ENCODE results near the gene BIRC6.
"Not testable (repeated sequence)": the region's sequence is repeated elsewhere in the genome, so short reads cannot be mapped to it uniquely, and the experiment has no call there.

BIRC6 gene

GRCh38 chr2:32453242-32454062, 96.6 kb downstream of the BIRC6 start:
- DNase-seq: no peak

GRCh38 chr2:32455816-32456215, 99.0 kb downstream of the BIRC6 start:
- DNase-seq: no peak

- no peak for DNase-seq
Measured at GRCh38 chr2:32456808-32457207, 100.0 kb downstream of the BIRC6 start.

- DNase-seq: no peak
Measured at GRCh38 chr2:32457814-32458213, 101.0 kb downstream of the BIRC6 start.

- DNase-seq: not testable (repeated sequence)
Measured at GRCh38 chr2:32460861-32461260, 104.0 kb downstream of the BIRC6 start.

- no peak for DNase-seq
Measured at GRCh38 chr2:32463110-32463509, 106.3 kb downstream of the BIRC6 start.

- no peak for DNase-seq
Measured at GRCh38 chr2:32464431-32464830, 107.6 kb downstream of the BIRC6 start.

GRCh38 chr2:32472605-32473004, 115.8 kb downstream of the BIRC6 start:
- DNase-seq: no peak

GRCh38 chr2:32474381-32474780, 117.6 kb downstream of the BIRC6 start:
- DNase-seq: no peak

GRCh38 chr2:32478889-32479620, 122.2 kb downstream of the BIRC6 start:
- no peak for DNase-seq

GRCh38 chr2:32479993-32480392, 123.2 kb downstream of the BIRC6 start:
- DNase-seq: no peak

- no peak for DNase-seq
Measured at GRCh38 chr2:32482471-32482870, 125.6 kb downstream of the BIRC6 start.

- DNase-seq: no peak
Measured at GRCh38 chr2:32484937-32485336, 128.1 kb downstream of the BIRC6 start.

- DNase-seq: no peak
Measured at GRCh38 chr2:32485399-32485798, 128.6 kb downstream of the BIRC6 start.

GRCh38 chr2:32489061-32489460, 132.2 kb downstream of the BIRC6 start:
- DNase-seq: no peak

- no peak for DNase-seq
Measured at GRCh38 chr2:32491346-32491745, 134.5 kb downstream of the BIRC6 start.

GRCh38 chr2:32495139-32495538, 138.3 kb downstream of the BIRC6 start:
- no peak for DNase-seq

- no peak for DNase-seq
Measured at GRCh38 chr2:32496662-32497061, 139.8 kb downstream of the BIRC6 start.

GRCh38 chr2:32498306-32498705, 141.5 kb downstream of the BIRC6 start:
- DNase-seq: no peak

GRCh38 chr2:32502941-32503340, 146.1 kb downstream of the BIRC6 start:
- no peak for DNase-seq

- DNase-seq: no peak
Measured at GRCh38 chr2:32504877-32505478, 148.2 kb downstream of the BIRC6 start.

- no peak for DNase-seq
Measured at GRCh38 chr2:32506446-32506845, 149.6 kb downstream of the BIRC6 start.

- no peak for DNase-seq
Measured at GRCh38 chr2:32514946-32515345, 158.1 kb downstream of the BIRC6 start.

- no peak for DNase-seq
Measured at GRCh38 chr2:32516567-32516966, 159.7 kb downstream of the BIRC6 start.

Measured in NCI-H2029 treated with DMSO at 0.1 percent for 48 hours (cell line).